ENCODE data around the gene SYNGR1.

The SYNGR1 gene

GRCh38 chr22:39345231-39345630, 4.6 kb upstream of the SYNGR1 start:
- H3K27me3 ChIP-seq (ENCODE audit: insufficient read depth, low read depth, severe bottlenecking), result no peaks in the 10 kb centered on the region
- no peaks in the 10 kb centered on the region for H3K9me3 ChIP-seq (ENCODE audit: severe bottlenecking)
- no peak for TF ChIP-seq CTCF (IDR thresholded peaks at IDR 0.05; ENCODE audit: low read depth, low read length)
- no peak overlapping the region for H3K4me3 ChIP-seq (ENCODE audit: low read depth, low read length)
- H3K36me3 ChIP-seq, result no peaks in the 10 kb centered on the region; the same call in 1 of the 2 replicates
- H3K27ac ChIP-seq, result no peak overlapping the region
- no peak for DNase-seq

GRCh38 chr22:39348909-39349505, 784 bp upstream of the SYNGR1 start:
- Histone ChIP-seq H3K36me3 (peaks cover 6% of the 10 kb centered on the region), H3K27me3 (ENCODE audit: insufficient read depth, low read depth, severe bottlenecking) (no peaks in the 10 kb centered on the region), H3K27ac (peak overlapping the region; percentile 57), H3K4me3 (ENCODE audit: low read depth, low read length) (peak overlapping the region; percentile 57), H3K9me3 (ENCODE audit: severe bottlenecking) (no peaks in the 10 kb centered on the region)
- no peak for DNase-seq
- TF ChIP-seq CTCF (IDR thresholded peaks at IDR 0.05; ENCODE audit: low read depth, low read length), result no peak

GRCh38 chr22:39349506-39349966, 255 bp upstream of the SYNGR1 start:
- DNase-seq, result peak; percentile 53
- Histone ChIP-seq H3K27ac (peak overlapping the region; percentile 57), H3K27me3 (ENCODE audit: insufficient read depth, low read depth, severe bottlenecking) (no peaks in the 10 kb centered on the region)

GRCh38 chr22:39350757-39351688, 1.2 kb downstream of the SYNGR1 start:
- Histone ChIP-seq H3K36me3 (peaks cover 6% of the 10 kb centered on the region), H3K27me3 (ENCODE audit: insufficient read depth, low read depth, severe bottlenecking) (no peaks in the 10 kb centered on the region), H3K9me3 (ENCODE audit: severe bottlenecking) (no peaks in the 10 kb centered on the region), H3K27ac (peak overlapping the region; percentile 41), H3K4me3 (ENCODE audit: low read depth, low read length) (peak overlapping the region; percentile 89)
- DNase-seq, result no peak
- TF ChIP-seq CTCF (IDR thresholded peaks at IDR 0.05; ENCODE audit: low read depth, low read length), result no peak

More at GRCh38 chr22:39349506-39349966, 255 bp upstream of the SYNGR1 start:
- Histone ChIP-seq H3K9me3 (ENCODE audit: severe bottlenecking) (no peaks in the 10 kb centered on the region), H3K4me3 (ENCODE audit: low read depth, low read length) (peak overlapping the region; percentile 89), H3K36me3 (peaks cover 6% of the 10 kb centered on the region)
- TF ChIP-seq CTCF (IDR thresholded peaks at IDR 0.05; ENCODE audit: low read depth, low read length), result 0 out of 2 replicates have a peak, but pooled peaks have one; percentile 3

GRCh38 chr22:39351689-39352214, 2.0 kb downstream of the SYNGR1 start:
- Histone ChIP-seq H3K27ac (peak overlapping the region; percentile 41), H3K27me3 (ENCODE audit: insufficient read depth, low read depth, severe bottlenecking) (no peaks in the 10 kb centered on the region), H3K36me3 (peaks cover 6% of the 10 kb centered on the region), H3K9me3 (ENCODE audit: severe bottlenecking) (no peaks in the 10 kb centered on the region), H3K4me3 (ENCODE audit: low read depth, low read length) (no peak overlapping the region)
- DNase-seq, result no peak
- TF ChIP-seq CTCF (IDR thresholded peaks at IDR 0.05; ENCODE audit: low read depth, low read length), result no peak

All from WERI-Rb-1 (cell line).